ENCODE measurements around the gene EYS.
"Not testable (repeated sequence)": the region's sequence is repeated elsewhere in the genome, so short reads cannot be mapped to it uniquely, and the experiment has no call there.

The EYS gene

DNA sequence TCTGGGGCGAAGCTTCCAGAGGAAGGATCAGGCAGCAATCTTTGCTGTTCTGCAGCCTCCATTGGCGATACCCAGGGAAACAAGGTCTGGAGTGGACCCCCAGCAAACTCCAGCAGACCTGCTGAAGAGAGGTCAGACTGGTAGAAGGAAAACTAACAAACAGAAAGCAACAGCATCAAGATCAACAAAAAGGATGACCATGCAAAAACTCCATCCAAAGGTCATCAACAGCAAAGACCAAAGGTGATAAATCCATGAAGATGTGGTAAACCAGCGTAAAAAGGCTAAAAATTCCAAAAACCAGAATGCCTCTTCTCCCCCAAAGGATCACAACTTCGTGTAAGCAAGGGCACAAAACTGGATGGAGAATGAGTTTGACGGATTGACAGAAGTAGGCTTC is 1818.6 kb downstream of the EYS start:
- no peak for DNase-seq (ENCODE audit: low read depth)

DNA sequence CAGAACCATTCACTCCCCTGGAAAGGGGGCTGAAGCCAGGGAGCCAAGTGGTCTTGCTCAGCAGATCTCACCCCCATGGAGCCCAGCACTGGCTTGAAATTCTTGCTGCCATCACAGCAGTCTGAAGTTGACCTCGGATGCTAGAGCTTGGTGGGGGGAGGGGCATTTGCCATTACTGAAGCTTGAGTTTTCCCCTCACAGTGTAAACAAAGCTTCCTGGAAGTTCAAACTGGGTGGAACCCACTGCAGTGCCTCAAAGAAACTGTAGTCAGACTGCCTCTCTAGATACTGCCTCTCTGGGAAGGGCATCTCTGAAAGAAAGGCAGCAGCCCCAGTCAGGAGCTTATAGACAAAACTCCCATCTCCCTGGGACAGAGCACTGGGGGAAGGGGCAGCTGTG is 1819.2 kb downstream of the EYS start:
- not testable (repeated sequence) for DNase-seq (ENCODE audit: low read depth)

DNA sequence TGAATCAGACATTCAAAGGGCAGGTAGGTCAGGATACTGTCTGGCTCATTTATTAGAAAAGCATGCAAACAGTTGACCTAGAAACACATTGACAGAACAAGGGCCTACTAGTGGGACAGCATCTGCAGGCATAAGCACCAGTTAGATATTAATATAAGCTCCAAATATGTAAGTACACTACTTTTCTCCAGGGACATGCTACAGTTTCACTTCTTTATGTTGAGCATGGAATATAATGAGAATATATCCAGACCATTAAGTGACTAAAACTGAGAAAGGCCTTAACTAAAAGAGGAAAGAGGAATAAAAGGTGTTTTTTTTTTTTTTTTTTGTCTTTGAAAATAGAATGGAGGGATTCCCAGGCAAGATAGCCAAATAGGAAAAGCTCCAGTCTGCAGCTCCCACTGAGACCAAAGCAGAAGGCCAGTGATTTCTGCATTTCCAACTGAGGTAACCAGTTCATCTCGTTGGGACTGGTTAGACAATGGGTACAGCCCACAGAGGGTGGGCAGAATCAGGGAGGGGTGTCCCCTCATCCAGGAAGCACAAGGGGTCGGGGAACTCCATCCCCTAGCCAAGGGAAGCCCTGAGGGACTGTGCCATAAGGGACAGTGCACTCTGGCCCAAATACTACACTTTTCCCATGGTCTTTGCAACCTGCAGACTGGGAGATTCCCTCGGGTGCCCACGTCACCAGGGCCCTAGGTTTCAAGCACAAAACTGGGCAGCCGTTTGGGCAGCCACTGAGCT is 1819.8 kb downstream of the EYS start:
- no peak for DNase-seq (ENCODE audit: low read depth)

DNA sequence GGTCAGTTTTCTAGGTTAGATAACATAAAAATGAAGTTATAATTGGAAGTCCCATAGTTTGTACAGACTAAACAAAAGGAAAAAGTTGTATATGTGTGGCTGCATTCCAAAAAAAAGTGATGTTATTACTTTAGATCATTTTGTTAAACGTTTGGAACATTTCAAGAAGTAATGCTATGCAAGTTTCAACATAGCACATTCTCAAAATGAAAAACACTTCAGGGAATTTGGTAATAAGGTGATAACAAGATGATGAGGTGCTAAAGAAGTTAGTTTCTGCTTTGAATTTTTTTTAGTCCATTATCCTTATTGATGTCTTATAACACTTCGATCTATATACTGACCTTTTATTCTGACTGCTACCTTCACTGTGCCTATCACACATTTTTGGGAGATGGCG is 1820.7 kb downstream of the EYS start:
- DNase-seq (ENCODE audit: low read depth) = no peak

DNA sequence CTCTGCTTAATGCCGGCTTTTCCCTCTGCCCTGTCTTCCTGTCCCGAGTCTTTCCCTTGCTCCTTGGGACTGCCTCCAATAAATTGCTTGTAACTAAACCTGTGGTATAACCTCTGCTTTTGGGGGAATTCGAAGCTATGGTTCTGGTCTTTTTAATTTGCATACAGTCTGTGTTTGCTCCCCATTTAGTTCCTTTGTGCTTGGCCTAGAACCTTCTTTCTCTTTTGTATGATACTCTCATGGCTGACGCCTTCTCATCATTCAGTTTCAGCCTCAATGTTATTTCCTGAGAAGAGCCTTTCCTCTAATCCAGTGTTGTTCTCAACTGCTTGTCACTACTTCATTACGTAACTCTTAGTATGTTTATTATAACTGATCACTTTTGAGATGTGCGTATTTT is 1823.4 kb downstream of the EYS start:
- no peak for DNase-seq (ENCODE audit: low read depth)

DNA sequence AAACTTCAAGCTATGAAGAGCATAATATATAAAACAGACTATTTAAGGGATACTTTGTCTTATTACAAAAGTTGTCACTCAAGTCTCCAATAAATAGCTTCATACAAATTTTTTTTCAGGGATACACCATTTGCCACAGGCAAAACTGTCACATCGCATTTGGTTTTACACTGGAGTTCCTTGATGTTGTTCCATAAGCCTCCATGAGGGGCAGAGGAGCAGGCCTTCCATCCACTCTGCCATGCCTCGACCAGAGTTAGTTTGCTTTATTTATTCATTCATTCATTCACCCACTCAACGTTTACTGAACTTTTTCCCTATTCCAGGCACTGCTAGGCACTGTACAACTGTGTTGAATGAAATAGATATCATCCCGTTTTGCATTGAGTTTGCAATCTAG is 1824.8 kb downstream of the EYS start:
- DNase-seq (ENCODE audit: low read depth) = no peak

DNA sequence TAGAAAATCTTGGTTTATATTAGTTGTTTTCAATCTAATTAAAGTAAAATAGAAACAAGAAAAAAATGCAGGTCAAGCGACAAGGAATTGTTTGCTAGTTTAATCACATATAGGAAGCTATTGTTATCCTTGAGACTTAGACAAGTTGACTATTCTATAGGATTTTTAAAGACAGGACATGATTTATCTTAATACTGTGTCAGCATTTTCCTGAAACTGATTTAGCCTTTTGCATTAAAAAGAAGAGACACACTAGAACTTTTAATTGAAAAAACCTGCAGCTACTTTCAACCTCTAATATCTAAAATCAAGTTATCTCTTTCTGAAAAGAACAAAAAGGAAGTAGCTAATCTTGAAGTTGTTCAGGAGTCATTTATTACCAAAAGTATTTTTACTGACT is 1825.2 kb downstream of the EYS start:
- no peak for DNase-seq (ENCODE audit: low read depth)

DNA sequence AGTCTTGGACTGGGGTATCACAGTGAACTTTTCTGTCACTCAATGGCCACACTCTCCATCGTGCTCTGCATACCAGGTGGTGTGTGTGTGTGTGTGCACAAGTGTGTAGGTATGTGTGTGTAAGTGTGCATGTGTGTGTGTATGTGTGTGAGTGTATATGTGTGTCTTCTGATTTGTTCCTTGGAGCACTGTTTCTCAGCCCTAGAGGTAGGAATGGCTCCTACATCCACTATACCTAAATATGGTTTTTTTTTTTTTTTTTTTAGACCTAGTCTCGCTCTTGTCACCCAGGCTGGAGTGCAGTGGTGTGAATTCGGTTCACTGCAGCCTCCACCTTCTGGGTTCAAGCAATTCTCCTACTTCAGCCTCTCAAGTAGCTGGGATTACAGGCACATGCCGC is 1834.8 kb downstream of the EYS start:
- no peak for DNase-seq (ENCODE audit: low read depth)

DNA sequence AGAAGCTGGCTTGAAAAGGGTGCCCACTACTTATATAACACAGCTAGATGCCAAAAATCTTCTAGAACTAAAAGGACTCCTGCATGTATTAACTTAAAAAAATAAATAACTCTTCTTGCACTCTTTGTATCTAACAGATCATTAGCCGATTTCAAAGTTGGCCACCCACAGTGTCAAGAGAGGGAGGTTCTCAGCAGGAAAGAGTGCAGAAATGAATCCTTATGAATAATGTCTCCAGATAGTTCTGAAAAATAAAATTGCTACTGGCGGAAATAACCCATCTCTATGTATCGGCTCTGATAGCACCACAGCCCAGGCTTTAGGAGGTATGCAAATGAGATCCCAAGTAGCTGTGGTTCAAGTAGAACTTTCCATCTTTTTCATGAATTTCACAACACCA is 1838.7 kb downstream of the EYS start:
- no peak for DNase-seq (ENCODE audit: low read depth)

DNA sequence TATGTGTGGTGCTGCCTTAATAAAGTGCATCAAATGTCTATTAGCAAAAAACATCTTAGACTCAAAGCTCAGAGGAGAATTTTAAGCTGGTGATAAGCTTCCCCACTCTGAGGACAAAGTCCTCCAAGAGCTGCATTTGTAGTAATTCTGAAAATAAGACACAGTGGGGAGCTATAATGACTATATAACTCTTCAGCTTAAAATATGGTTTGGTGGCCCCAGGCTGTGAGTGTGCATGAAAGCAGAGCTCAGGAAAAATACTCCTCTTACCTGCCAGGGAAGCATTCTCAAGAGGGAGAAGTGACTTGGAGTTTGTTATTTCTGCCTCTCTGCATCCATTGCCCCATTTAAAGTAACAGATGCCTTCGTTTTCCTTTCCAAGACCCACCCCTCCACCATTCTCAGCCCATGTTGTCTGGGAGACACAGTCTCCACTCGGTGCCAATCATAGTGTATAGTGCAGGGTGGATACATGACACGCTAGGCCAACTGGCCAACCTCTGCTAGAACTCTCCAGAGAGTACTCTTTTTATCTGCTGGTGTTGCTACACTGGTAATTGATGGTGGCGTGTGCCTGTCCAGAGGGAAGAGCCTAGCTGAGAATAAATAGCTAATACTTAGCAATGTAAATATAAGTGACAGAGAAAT is 1842.2 kb downstream of the EYS start:
- no peak for DNase-seq (ENCODE audit: low read depth)

DNA sequence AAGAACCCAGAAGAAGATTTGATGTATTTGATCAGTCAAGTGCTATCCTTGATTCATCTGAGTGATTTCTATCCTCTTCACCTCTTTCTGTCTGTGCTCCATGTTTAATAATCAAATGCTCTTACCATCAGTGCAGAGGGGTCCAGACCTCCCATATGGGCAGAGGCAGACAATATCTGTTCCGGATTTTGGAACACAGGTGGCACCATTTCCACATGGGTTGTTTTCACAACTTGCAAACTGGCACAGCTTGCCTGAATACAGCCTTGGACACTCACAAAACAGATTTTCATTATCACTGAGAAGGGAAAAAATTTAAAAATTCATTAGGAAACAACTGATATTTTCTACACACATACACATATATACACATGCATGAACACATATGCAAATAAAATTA is 1843.0 kb downstream of the EYS start:
- no peak for DNase-seq (ENCODE audit: low read depth)

DNA sequence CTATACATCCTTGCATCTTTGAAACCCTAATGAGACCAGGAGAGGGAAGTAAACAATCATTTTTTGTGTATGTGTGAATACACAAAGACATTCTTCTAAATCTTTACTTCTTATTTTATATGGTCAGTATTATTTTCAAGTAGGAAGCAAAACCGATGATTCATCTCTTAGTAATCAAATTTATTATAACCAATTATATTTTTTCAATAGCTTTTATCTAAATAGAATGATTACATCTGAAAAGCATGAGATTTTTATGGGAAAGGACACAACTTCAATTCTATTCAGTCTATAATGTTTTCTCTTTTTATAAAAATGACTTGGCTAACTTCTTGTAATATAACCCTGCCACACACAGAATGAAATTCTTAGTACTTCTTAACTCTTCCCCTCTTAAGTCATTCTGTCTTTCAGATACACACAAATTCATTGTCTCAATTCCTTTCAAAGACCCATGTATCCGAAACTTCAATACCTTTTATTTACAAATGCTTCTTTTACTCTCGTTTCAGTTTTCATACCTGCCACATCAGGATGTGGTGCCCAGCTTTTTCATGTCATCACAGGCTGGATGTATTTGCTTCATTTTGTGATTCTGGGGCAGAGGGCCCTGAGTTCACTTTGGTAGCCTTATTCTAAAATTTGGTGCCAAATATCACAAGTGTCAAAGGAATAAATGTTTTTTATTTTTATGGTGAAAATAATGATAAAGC is 1844.4 kb downstream of the EYS start:
- no peak for DNase-seq (ENCODE audit: low read depth)

DNA sequence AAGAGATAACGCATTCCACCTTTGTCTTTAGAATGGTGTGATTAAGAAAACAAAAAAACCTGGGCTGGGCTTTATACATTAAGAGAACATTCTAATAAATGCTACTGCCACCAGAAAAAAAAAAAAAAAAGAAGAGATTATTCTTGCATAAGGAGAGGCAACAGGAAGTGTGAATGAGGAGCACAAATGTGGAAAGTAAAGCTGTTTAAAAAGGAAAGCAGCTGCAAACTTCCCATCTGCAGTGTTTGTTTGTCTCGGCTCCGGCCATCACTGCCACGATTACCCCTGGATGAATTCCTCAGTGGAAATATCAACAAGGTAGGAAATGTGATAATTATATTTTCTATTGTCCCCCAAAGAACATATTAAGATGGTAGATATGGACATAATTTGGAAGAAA is 1847.5 kb downstream of the EYS start:
- no peak for DNase-seq (ENCODE audit: low read depth)

DNA sequence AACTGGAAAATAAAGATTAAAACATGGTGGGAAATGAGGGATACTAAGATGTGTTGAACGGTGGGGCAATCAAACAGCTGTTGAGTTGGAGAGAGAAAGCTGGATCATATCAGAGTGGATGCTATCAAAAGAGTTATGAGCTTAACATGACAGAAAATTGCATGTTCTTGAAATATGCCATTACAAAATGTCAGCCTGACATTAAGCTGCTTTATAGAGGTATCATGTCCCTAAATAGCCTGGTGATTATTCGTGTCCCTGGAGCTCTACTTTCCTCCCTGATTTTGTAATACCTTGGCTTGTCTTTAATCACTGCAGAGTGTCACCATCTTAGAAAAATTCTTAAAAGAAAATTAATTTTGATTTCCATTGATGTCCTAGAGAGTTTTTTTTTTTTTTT is 1848.3 kb downstream of the EYS start:
- no peak for DNase-seq (ENCODE audit: low read depth)

DNA sequence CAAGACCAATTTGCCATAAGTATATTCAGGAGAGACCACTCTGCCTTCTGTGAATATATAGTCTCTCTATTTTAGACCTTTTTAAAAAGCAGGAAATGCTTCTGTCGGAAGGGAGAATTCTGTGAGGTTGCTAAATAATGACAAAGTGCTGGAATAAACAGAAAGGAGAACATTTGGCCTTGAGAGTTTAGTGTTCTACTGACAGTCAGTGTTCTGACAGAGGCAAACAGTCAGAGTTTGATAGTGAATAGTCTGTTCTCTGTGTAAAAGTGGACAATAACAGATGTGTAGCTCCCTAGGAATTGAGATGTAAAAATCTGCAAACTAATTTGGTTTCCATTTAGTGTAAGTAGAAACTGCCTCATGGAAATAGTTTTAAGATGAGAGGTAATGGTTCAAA is 1850.8 kb downstream of the EYS start:
- DNase-seq (ENCODE audit: low read depth) = no peak

DNA sequence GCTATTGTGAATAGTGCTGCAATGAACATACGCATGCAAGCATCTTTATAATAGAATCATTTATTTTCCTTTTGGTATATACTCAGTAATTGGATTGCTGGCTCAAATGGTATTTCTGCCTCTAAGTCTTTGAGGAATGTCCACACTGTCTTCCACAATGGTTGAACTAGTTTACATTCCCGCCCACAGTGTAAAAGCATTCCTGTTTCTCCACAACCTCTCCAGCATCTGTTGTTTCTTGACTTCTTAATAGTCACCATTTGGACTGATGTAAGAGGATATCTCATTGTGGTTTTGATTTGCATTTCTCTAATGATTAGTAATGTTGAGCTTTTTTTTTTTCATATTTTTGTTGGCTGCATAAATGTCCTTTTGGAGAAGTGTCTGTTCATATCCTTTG is 1862.7 kb downstream of the EYS start:
- DNase-seq (ENCODE audit: low read depth) = no peak

DNA sequence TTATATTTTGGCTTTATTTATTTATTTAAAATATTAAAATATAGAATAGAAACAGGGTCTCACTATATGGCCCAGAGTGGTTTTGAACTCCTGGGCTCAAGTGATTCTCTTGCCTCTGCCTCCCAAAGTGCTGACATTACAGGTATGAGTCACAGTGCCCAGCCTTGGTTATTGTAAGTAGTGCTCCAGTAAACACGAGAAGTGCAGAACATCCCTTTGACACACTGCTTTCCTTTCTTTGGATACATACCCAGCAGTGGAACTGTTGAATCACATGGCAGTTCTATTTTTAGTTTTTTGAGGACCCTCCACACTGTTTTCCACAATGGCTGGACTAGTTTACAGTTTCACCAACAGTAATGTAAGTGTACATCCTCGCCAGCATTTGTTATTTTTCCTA is 1867.5 kb downstream of the EYS start:
- no peak for DNase-seq (ENCODE audit: low read depth)

DNA sequence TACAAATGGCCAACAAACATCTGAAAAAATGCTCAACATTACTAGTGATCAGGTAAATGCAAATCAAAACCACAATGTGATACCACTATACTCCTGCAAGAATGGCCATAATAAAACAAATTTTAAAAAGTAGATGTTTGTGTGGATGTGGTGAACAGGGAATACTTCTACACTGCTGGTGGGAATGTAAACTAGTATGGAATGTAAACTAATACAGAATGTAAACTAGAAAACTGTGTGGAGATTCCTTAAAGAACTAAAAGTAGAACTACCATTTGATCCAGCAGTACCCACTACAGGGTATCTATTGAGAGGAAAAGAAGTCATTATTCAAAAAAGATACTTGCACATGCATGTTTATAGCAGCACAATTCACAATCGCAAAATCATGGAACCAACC is 1878.3 kb downstream of the EYS start:
- not testable (repeated sequence) for DNase-seq (ENCODE audit: low read depth)

DNA sequence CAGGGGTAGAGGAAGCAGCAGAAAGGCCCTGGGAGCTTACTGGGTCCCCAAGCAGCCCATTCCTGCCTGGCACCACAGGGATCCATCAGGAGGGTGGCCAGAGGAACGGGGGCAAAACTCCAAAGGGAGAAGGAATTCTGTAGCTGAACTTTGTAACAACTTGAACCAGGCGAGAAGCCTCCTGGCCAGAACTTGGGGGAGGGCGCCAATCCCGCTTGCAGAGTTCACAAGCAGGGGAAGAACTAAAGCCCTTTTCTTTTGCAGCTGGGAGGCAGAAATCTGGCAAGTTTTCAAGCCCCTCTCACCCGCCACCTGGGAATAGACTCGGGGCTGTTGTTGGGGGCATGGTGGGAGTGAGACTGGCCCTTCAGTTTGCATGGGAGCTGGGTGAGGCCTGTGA is 1882.3 kb downstream of the EYS start:
- no peak for DNase-seq (ENCODE audit: low read depth)

DNA sequence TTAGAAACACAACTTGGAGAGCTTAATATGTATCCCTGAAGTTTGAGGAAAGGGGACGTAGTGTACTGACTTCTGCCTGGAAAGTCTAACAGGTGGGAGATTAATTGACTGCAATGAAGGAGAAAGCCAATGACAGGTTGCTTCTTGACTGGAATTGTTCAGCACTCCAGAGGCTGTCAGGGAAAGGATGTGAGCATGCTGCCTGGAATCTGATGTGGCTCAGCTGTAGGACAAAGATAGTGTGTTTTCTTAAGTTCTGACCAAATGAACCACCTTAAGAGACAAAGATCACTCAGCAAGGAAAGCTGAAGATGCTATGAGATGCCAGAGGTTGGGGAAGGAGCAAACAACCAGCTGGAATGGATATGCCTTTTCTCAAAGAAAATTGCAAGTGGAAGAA is 1885.6 kb downstream of the EYS start:
- no peak for DNase-seq (ENCODE audit: low read depth)

DNA sequence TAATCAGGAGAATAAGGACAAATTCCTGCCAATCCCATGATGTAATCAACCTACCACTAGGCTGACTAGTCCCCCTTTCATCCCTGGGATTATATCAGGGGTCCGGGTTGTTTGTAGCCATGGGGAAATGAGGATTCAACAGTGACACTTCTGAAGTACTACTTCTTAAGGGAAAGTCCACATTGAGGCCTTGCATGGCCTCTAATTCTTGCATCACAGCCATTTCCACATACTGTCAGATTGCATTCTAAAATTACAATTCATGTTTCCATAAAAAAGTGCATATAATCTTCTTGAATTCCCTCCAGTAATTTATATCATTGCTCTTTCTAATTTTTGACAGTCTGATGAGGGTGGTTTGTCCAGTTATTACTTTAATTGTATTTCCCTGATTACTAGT is 1887.2 kb downstream of the EYS start:
- no peak for DNase-seq (ENCODE audit: low read depth)

DNA sequence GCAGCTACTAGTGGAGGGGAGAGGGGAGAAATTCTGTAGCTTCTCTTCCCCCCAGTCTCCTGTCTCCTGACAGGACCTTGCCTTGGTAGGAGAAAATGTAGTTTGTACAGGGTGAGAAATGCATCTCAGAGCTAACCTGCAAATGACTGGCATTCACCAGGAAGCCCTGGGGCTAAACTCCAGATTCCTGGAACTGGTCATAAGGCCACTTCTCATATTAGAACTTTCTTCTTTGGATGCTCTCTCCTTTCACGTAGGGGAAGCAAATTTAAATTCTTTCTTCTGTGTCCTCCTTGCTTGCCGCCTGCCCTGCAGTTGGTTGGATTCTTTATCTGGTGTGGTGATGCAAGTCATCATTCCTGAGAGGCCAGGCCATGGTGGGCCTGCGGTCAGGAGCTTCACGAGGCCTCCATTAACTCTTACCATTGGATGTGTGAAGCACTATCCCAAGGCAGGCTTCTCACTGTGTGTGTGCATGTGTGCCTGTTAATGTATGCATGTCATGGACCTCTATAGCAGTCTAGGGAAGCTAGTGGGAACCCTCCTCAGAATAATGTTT is 1889.5 kb downstream of the EYS start:
- no peak for DNase-seq (ENCODE audit: low read depth)

DNA sequence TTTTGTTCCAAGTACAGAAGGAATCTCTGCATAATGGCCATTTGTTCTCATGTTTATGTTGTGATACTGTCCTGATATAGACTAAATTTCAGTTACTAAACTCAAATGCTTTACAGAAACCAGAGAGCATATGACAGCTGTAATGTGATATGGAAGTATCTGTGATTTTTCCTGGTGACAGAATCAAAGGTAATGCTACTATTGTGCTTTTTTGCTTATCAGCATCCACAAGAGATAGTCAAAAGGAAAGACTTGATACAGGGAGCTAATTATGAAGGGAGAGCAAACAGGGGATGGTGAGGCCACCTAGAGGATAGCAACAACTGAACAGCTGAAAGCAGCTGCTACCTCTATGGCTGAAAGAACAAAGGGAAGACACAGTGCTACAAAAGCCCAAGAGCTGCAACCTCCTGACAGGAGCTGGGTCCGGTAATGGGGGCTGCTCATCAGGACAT is 1890.0 kb downstream of the EYS start:
- no peak for DNase-seq (ENCODE audit: low read depth)
